GM18520 (cell line): Measurements from ENCODE around the gene FAM9A.
"Not testable (repeated sequence)": the region's sequence is repeated elsewhere in the genome, so short reads cannot be mapped to it uniquely, and the experiment has no call there.

Source experiments
- ATAC-seq: cut with Tn5 transposase; IDR thresholded peaks from one replicate; pipeline ENCODE4 v1.9.1; 2021; ENCODE audit not compliant: unreplicated experiment

Gene FAM9A

GRCh38 chrX:8805046-8805445 is 3.9 kb upstream of the FAM9A start:
- ATAC-seq, result no peak

- no peak for ATAC-seq
Observed at GRCh38 chrX:8803326-8803725, 2.1 kb upstream of the FAM9A start.

GRCh38 chrX:8800351-8800750 is 832 bp downstream of the FAM9A start:
- ATAC-seq, result not testable (repeated sequence)

GRCh38 chrX:8799281-8799680 is 1.9 kb downstream of the FAM9A start:
- not testable (repeated sequence) for ATAC-seq

- not testable (repeated sequence) for ATAC-seq
Observed at GRCh38 chrX:8798702-8799101, 2.5 kb downstream of the FAM9A start.

GRCh38 chrX:8787119-8787518 is 14.1 kb downstream of the FAM9A start:
- not testable (repeated sequence) for ATAC-seq

- no peak for ATAC-seq
Observed at GRCh38 chrX:8784162-8784561, 17.0 kb downstream of the FAM9A start.

- ATAC-seq, result no peak
Observed at GRCh38 chrX:8783714-8784098, 17.5 kb downstream of the FAM9A start.

GRCh38 chrX:8783097-8783713 is 18.0 kb downstream of the FAM9A start:
- peak; percentile 50 for ATAC-seq

- no peak for ATAC-seq
Observed at GRCh38 chrX:8782595-8782994, 18.6 kb downstream of the FAM9A start.

- ATAC-seq, result not testable (repeated sequence)
Observed at GRCh38 chrX:8781921-8782320, 19.3 kb downstream of the FAM9A start.

- no peak for ATAC-seq
Observed at GRCh38 chrX:8773117-8773516, 28.1 kb downstream of the FAM9A start.

- ATAC-seq, result no peak
Observed at GRCh38 chrX:8760021-8760420, 41.2 kb downstream of the FAM9A start.

- ATAC-seq, result not testable (repeated sequence)
Observed at GRCh38 chrX:8758706-8759105, 42.5 kb downstream of the FAM9A start.

GRCh38 chrX:8757609-8758389 is 43.4 kb downstream of the FAM9A start:
- not testable (repeated sequence) for ATAC-seq

- no peak for ATAC-seq
Observed at GRCh38 chrX:8755813-8756212, 45.4 kb downstream of the FAM9A start.

GRCh38 chrX:8755116-8755515 is 46.1 kb downstream of the FAM9A start:
- ATAC-seq, result no peak

GRCh38 chrX:8749697-8750096 is 51.5 kb downstream of the FAM9A start:
- no peak for ATAC-seq

GRCh38 chrX:8748855-8749254 is 52.3 kb downstream of the FAM9A start:
- no peak for ATAC-seq

GRCh38 chrX:8743126-8743732 is 58.0 kb downstream of the FAM9A start:
- no peak for ATAC-seq

GRCh38 chrX:8741981-8742380 is 59.2 kb downstream of the FAM9A start:
- ATAC-seq, result no peak
